GM12892 (cell line): ENCODE results near the gene MYRFL.
A peak's percentile ranks its signal among the peaks of the same experiment; 100 is the strongest.

Source experiments
- DNase-seq: peaks from one replicate; pipeline ENCODE4 v3.0.0; 2011; ENCODE audit not compliant: insufficient read length
- FAIRE-seq: peaks from 2 replicates; lab custom pipeline; 2011; peaks lifted over from hg19 to GRCh38; lab: Jason Lieb, UNC
- POLR2A ChIP-seq: IDR thresholded peaks from 2 replicates; pipeline ENCODE4 v1.6.1; 2011; ENCODE audit warnings: low read depth, low read length, control low read depth
- POLR2AphosphoS5 ChIP-seq: IDR thresholded peaks from 2 replicates; pipeline ENCODE4 v1.6.1; 2011; ENCODE audit warnings: low read depth, low read length, control low read depth
- TAF1 ChIP-seq: IDR thresholded peaks from 2 replicates; pipeline ENCODE4 v1.6.1; 2011; ENCODE audit warnings: low read depth, mild to moderate bottlenecking, control low read depth, low read length, borderline replicate concordance

The MYRFL gene

DNA sequence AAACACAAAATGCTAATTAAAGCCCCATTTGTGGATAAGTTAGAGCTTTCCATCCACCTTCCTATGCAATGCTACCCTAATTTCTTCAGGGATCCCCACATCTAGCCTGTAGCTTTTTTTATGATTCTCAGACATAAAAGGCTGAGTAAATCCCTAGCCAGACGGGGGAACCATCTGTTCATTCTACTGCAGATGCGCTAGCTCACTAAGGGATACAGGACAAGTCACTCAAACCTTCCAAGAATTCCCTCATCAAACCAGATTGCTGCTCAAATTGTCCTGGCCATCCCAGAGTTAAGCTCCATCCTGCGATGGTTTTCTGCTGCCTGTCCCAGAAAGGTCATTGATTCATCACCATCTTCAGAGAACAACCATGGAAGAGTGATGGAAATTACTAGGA lies 56.7 kb downstream of the MYRFL start:
- FAIRE-seq (no peak), DNase-seq (no peak)
- TF ChIP-seq POLR2AphosphoS5: no peak
- TF ChIP-seq TAF1: no peak
- no peak for TF ChIP-seq POLR2A

- TF ChIP-seq POLR2AphosphoS5 (no peak), POLR2A (no peak), TAF1 (no peak)
- FAIRE-seq (no peak), DNase-seq (no peak)
Measured at GRCh38 chr12:69884386-69884785, 59.4 kb downstream of the MYRFL start.

DNA sequence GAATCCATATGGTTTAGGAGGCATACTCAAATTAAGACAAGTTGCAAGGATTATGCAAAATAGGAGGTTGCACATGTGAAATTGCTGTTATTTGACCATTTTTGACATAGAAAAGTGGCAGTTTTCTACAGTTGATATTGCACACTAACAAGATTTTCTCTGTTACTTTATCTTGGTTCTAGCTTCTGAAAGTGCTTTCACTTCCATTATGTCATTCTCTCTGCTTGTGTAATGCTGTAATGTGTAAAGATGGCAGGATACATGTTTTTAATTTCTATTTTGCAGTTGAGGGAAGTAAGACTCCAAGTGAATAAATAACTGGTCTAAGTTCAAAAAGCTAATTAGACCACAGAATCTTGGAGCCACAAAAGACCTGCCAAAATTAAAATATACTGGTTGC lies 60.6 kb downstream of the MYRFL start:
- FAIRE-seq: peak; percentile 57
- no peak for DNase-seq
- TF ChIP-seq TAF1 (no peak), POLR2A (no peak), POLR2AphosphoS5 (no peak)

- FAIRE-seq (no peak), DNase-seq (no peak)
- TF ChIP-seq POLR2AphosphoS5 (no peak), POLR2A (no peak), TAF1 (no peak)
Measured at GRCh38 chr12:69886109-69886508, 61.1 kb downstream of the MYRFL start.

- no peak for DNase-seq
- no peak for FAIRE-seq
- no peak for TF ChIP-seq TAF1
- no peak for TF ChIP-seq POLR2AphosphoS5
- TF ChIP-seq POLR2A: no peak
Measured at GRCh38 chr12:69886715-69887114, 61.7 kb downstream of the MYRFL start.

DNA sequence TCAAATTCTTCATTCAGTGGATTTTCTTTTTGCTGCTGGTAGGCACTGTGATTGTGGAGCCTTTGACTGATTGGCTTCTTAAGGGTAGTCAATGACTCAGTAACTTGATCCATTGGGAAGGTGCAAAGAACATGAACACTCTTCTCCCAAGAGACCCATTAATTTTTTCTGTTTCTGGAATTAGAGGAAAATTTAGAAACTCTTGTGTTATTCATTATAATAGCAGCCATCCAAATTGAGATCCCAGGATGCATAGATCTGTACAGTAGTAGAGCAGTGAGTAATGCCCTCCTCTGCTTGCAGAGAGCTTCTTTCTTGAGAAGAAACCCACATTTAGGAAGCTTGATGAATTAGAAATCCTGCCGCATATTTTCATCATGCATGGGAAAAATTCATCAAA lies 63.9 kb downstream of the MYRFL start:
- DNase-seq: no peak
- TF ChIP-seq TAF1 (no peak), POLR2AphosphoS5 (no peak), POLR2A (no peak)
- FAIRE-seq: no peak

DNA sequence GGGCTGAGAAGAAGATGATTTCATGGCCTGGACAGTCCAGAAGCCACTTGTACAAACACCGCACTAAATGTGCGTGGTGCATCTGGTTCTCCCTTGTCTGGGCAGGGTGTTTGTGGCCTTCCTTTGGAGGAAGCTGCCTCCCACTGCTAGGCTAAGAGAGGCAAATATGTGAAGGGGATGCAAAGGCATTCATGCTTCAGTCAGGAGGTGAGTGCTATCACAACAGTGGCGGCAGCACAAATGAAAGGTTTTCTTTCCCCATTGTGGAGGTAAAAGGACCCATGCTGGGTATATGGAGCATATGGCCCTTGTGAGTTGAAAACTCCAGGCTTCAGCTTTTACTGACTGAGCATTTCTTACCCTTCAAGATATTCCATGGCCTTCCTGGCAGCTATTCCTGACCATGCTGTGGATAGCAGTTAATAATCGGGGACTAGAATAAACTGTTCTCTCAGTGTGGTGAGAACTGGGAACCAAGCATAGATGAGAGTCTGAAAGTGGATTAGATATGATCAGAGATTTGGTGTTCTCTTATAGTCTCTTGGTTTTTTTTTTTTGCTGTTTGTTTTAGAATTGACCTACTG lies 69.9 kb downstream of the MYRFL start:
- DNase-seq: no peak
- no peak for FAIRE-seq
- TF ChIP-seq TAF1 (no peak), POLR2A (no peak), POLR2AphosphoS5 (no peak)

DNA sequence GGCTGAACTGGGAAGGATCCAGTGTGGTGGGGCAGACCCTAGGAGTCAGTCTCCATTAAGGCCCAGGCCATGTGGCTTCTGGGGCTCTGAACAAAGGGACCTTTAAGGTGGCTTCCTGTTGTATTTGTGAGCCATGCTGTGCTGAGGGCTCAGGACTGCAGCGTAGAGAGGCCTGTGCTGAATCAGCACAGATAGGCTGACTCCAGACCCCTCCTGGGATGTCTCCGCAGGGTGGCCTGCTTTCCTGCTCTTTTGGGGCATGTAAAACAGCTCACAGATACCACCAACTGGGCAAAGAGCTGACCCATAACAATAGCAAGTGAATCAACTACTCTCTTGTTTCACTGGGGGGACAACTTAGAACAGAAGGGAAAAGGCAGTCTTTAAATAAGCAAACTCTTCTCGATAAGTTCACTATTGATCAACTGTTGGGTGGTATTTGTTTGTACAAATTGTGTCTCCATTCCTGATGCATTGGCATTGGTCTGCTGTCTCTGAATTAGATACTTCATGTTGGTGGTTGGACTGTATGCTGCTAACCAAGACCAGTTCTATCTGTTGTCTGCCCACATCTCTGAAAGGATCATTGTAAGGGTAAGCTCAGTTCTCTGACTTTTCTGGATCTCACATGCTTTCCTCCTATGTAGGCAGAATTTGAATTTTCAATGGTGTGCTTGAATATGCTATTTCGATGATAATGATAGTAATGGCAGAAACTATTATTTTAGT lies 71.8 kb downstream of the MYRFL start:
- no peak for DNase-seq
- no peak for FAIRE-seq
- TF ChIP-seq POLR2AphosphoS5: no peak
- TF ChIP-seq TAF1: no peak
- no peak for TF ChIP-seq POLR2A

- no peak for DNase-seq
- TF ChIP-seq TAF1: no peak
- TF ChIP-seq POLR2A: no peak
- TF ChIP-seq POLR2AphosphoS5: no peak
- FAIRE-seq: no peak
Measured at GRCh38 chr12:69897744-69898143, 72.7 kb downstream of the MYRFL start.

DNA sequence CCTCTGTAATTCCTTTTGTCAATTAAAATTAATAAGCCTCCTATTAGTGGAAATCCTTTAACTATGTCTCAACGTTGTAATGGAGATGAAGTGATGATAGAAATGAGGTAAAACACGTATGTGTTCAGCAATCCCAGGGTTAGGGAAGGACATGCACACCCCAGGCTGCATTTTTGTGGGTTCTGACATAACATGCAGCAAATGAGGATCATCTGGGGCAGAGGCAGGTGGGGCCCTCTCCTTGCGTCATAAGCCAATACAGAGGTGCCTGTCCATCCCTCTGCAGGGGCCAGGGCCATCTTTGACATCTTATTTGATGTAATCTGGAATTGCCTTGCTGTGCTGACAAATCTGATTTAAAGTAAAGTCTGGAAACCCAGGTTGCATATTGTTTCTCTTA lies 73.2 kb downstream of the MYRFL start:
- DNase-seq (no peak), FAIRE-seq (no peak)
- no peak for TF ChIP-seq POLR2A
- TF ChIP-seq TAF1: no peak
- TF ChIP-seq POLR2AphosphoS5: no peak

DNA sequence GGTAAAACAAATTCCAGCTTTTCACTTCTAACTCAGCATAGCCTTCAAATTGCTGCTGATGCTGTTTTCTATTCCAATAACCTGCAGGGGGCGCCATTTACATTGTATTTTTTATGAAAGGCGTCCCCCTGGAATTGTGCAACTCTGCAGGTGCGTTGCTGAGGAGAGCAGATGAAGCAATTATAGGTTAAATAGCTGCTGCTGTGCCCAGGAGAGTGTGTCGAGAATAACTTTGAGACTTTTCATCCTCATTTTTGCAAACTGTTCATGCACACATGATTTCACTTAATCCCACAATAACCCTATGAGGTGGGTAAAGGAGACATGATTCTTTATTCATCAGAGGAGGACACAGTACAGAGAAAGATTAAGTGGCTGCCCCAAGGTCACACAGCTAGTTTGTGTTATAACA lies 75.7 kb downstream of the MYRFL start:
- no peak for DNase-seq
- peak; percentile 56 for FAIRE-seq

GRCh38 chr12:69901221-69901905 lies 76.3 kb downstream of the MYRFL start:
- TF ChIP-seq TAF1 (no peak), POLR2A (no peak), POLR2AphosphoS5 (no peak)
- DNase-seq (no peak), FAIRE-seq (no peak)

More for the DNA sequence above, 75.7 kb downstream of the MYRFL start:
- TF ChIP-seq TAF1 (no peak), POLR2A (no peak), POLR2AphosphoS5 (no peak)
